ENCODE measurements around the gene ANKRD45. TPM values are rescaled to one million over a fixed set of nuclear protein-coding genes. Genes with fewer than 3 reads are reported as not detected.
"Not testable (repeated sequence)": the region's sequence is repeated elsewhere in the genome, so short reads cannot be mapped to it uniquely, and the experiment has no call there.

The ANKRD45 gene
- total RNA-seq, 1 experiment from 2014 or later = 0.08 TPM

GRCh38 chr1:173572201-173572873 is 97.3 kb downstream of the ANKRD45 start:
- DNase-seq (ENCODE audit: low spot score) = no peak

DNA sequence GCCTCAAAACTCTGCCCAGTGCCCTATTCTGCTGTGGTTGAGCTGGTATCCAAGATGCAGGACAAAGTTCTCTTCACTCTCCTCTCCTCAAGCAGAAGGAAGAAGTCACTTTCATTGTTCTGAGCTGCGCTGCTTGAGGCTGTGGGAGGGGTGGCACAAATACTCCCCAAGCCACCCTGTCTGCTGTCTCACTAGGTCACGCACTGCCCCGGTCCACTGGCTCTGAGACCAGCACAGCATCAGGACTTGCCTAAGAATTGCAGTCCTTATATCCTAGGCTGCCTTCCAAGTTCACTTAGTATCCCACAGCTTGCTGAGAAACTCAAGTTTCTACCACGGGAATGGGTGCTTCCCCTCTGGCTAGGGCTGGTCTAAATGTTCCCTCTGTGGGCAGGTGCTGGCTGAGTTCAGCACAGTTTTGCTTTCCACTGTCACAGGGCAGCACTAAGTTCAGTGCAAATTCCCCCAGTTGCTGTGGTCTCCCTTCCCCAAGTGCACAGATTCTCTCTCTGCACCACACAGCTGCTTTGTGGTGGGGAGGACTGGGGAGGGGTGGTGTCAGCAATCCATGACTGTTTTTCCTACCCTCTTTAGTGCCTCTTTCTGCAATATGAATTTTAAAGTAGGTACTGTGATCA is 99.2 kb downstream of the ANKRD45 start:
- DNase-seq (ENCODE audit: low spot score) = no peak

GRCh38 chr1:173568483-173568882 is 101.2 kb downstream of the ANKRD45 start:
- no peak for DNase-seq (ENCODE audit: low spot score)

- DNase-seq (ENCODE audit: low spot score) = not testable (repeated sequence)
Observed at GRCh38 chr1:173563846-173564245, 105.8 kb downstream of the ANKRD45 start.

DNA sequence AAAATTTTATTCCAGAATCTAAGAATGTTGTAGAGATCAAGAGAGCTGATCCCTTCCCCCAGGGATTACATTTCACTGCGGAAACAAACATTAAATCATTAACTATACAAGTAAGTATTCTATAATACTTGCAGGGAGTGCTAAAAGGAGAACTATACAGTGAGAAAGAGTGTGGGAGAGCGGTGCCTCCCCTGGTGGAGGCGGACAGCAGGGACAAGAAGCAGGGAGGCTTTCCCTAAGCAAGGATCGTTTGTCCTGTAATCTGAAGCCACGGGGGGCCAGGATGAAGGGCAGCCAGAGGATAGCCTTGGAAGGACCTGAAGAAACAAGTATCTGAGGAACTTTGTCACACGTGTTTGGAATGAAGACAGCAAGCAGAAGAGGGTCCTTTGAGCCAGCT is 106.8 kb downstream of the ANKRD45 start:
- DNase-seq (ENCODE audit: low spot score) = no peak

DNA sequence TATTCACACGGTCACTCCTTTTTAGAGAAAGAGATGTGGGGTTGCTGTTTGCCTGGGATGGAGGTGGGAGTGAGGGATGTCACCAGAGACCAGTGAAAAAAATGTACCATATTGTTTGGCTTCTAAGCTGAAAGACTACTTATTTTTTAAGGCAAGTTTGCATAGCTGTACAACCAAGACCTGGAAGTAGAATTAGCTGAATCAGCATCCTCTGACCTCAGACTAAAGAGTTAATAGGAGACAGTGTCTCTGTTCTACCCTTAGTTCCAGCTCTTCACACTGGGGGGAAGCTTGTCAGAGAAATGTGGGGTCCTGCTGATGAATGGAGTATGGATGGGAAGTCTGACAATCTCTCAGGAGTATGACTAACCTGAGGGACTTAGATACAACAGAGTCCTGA is 108.4 kb downstream of the ANKRD45 start:
- DNase-seq (ENCODE audit: low spot score) = no peak

DNA sequence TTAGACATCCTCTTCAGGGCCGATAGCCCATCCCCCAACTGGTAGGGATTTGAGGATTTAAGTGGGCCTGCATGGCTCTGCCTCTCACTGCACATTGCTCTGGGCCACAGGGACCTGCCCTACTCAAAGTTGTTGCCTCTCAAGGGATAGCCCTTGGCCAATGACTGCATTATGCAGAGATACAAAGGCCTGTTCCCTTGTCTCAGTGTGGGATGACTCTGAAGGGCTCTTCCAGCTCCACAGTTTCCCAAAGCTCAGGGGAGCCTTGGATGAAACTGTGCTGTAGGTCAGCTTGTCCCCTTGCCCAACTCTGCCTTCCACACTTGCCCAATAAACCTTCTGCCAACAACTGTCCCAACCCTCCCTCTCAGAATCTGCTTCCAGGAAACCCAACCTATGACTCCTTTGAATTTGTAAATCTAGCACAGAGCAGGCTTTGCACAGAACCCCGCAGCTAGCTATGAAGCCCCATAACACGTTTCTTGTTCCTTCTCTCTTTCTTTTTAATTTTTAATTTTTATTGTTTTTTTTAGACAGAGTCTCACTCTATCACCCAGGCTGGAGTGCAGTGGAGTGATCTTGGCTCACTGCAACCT is 109.3 kb downstream of the ANKRD45 start:
- no peak for DNase-seq (ENCODE audit: low spot score)

Other genes starting within 250 kb of the ANKRD45 start
- gene PRDX6, start 192.5 kb downstream of the ANKRD45 start, total RNA-seq (2014; rRNA removed; shearing (Covaris generic)) = 352 and 451 TPM in 2 replicates
- not detected in 2 replicates for gene SLC9C2, start 66.8 kb downstream of the ANKRD45 start, total RNA-seq (2014; rRNA removed; shearing (Covaris generic))
- gene TEX50, start 34.5 kb downstream of the ANKRD45 start, total RNA-seq (2014; rRNA removed; shearing (Covaris generic)) = not detected in 2 replicates
- 10.6 and 15.1 TPM in 2 replicates for gene KLHL20, start 45.1 kb upstream of the ANKRD45 start, total RNA-seq (2014; rRNA removed; shearing (Covaris generic))
- 24.7 and 27.8 TPM in 2 replicates for gene DARS2, start 154.8 kb upstream of the ANKRD45 start, total RNA-seq (2014; rRNA removed; shearing (Covaris generic))
- gene CENPL, start 155.0 kb upstream of the ANKRD45 start, total RNA-seq (2014; rRNA removed; shearing (Covaris generic)) = 25.0 and 27.6 TPM in 2 replicates
- 335 and 341 TPM in 2 replicates for gene GAS5, start 198.1 kb upstream of the ANKRD45 start, total RNA-seq (2014; rRNA removed; shearing (Covaris generic))
- gene ZBTB37, start 198.5 kb upstream of the ANKRD45 start, total RNA-seq (2014; rRNA removed; shearing (Covaris generic)) = 2.0 and 2.3 TPM in 2 replicates
- not detected in 2 replicates for gene SERPINC1, start 247.5 kb upstream of the ANKRD45 start, total RNA-seq (2014; rRNA removed; shearing (Covaris generic))